ENCODE measurements around the gene RNF183.
A peak's percentile ranks its signal among the peaks of the same experiment; 100 is the strongest.

Gene RNF183

GRCh38 chr9:113302792-113303418 lies at the start of gene RNF183:
TSS of gene RNF183 (minus strand) at chr9:113303376. CDS start at chr9:113298184, 5,192 bp downstream.
- DNase-seq: no peak

GRCh38 chr9:113352411-113352810 lies 49.2 kb upstream of the RNF183 start:
- no peak for DNase-seq

- DNase-seq: no peak
These were observed 48.8 kb upstream of the RNF183 start for GRCh38 chr9:113352006-113352405.

DNA sequence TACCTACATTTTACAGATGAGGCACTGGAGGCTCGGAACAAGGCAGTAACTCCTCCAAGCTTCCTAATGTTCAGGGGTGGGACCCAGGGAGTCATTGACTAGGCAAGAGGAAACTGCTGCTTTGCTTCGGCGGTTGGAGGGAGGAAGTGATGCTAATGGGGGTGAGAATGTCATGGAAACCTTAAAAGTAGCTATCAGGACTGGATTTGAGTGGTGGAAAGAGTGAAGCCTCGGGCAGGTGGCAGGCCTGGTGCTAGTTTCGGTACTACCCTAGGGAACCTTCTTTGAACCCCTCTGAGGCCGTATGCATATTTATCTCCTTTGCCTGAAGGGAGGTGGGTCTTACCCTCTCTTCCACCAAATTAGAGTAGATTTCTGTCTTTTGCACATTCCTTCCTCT lies 47.8 kb upstream of the RNF183 start:
- DNase-seq: peak in 1 of 3 experiments; percentile 40

GRCh38 chr9:113350107-113350661 lies 47.0 kb upstream of the RNF183 start:
- peak in 2 of 3 experiments; percentile 58 to 67 for DNase-seq

GRCh38 chr9:113349445-113350094 lies 46.4 kb upstream of the RNF183 start, which contains the start of gene BSPRY:
TSS of gene BSPRY (plus strand) at chr9:113349541. CDS start at chr9:113349580, 39 bp downstream.
- peak; percentile 24 to 86 (median 67) for DNase-seq

- DNase-seq: no peak
These were observed 45.9 kb upstream of the RNF183 start for GRCh38 chr9:113349066-113349444.

DNA sequence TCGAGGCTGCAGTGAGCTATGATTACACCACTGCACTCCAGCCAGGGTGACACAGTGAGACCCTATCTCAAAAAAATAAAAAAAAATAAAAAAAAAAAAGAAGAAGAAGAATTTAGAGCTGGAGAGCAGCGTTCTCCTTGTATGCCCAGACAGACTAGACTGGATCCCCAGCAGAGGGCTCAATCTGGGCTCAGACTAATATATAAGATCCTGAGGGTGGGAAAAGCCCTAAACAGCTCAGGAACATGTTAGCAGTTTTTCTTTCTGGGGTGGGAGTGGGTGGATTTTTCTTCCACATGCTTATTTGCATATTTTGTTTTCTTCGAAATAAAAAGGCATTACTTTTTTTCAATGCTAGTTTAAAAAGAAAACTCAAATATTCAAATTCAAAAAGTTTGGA lies 45.3 kb upstream of the RNF183 start:
- DNase-seq: no peak

DNA sequence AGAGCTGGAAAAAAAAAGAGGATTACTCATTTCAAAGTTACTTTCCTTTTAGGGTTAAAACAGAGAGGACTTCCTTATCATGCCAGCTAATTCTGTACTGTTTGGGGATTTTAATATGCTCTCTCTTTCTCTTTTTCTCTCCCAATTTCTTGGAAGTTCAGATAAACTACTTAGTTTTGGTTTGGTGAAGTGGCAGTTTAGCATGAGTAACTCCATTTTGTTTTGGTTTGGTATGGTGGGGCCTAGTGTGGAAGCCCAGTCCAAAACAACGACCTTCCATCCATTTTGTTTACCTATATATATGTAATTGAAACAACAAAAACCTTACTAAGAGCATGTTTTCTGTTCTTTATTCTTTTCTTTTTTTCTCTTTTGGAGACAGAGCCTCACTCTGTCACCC lies 42.5 kb upstream of the RNF183 start:
- DNase-seq: no peak

- DNase-seq: no peak
These were observed 42.0 kb upstream of the RNF183 start for GRCh38 chr9:113345190-113345589.

DNA sequence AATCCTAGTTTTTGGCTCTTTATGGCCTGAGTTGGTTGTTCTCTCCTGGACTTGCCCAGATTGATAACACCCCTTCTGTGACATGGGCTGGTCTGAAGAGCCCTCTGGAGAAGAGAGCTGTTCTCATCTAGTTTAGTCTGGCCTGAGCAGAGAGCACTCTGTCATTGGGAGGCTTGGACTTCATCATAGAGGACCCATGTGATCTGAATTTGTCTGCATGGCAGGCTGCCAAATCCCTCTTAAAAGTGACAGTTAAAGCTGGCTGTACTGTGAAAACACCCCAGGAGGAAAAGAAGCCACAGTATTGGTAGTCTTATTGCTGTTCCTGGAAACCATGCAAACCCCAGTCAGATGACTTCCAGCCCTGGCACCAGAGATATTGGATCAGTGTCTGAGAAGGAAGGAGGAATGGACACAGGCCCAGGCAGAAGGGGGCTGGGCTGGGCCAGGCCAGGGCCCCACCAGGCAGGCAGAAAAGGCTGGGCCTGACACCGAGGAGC lies 40.6 kb upstream of the RNF183 start:
- DNase-seq: peak; percentile 52 to 92 (median 86)

GRCh38 chr9:113341712-113342410 lies 38.7 kb upstream of the RNF183 start:
- peak in 1 of 3 experiments; percentile 19 for DNase-seq

DNA sequence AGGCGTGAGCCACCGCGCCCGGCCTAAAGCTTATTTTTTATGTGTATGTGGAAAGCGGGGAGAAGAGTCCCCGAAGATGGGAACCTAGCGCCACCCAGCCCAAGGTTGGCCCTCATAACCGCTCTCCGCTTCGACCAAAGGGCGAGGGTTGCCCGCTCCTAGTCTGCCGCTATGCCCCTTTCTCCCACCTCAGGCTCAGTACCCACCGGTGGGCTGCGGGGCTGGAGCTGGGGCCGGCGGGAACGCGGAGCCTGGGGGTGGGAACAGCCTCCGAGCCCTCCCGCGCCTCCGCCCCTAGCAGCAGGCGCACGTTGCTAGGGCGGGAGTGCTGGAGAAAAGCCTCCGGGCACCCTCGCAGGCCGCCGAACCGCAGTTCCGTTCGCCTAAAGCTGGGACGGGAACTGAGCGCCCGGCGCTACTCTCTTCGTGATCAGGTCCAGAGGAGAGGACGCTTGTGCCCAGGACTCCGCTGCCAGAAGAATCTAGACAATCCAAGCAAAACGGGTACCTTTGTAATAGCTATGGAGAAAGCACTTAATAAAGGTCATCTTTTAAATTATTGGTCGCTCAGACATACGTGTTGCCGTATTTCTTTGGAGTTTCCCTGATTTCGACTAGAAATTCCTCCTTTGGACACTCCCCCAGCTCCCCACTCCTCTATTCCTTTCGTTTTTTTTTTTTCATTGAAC lies 37.0 kb upstream of the RNF183 start, which contains the start of gene WDR31:
TSS of gene WDR31 (minus strand) at position 265 of the 689 bp plus-strand sequence. CDS start 8,253 bp downstream, outside the sequence.
- peak; percentile 69 to 96 (median 95) for DNase-seq

- no peak for DNase-seq
These were observed 34.5 kb upstream of the RNF183 start for GRCh38 chr9:113337714-113338113.

DNA sequence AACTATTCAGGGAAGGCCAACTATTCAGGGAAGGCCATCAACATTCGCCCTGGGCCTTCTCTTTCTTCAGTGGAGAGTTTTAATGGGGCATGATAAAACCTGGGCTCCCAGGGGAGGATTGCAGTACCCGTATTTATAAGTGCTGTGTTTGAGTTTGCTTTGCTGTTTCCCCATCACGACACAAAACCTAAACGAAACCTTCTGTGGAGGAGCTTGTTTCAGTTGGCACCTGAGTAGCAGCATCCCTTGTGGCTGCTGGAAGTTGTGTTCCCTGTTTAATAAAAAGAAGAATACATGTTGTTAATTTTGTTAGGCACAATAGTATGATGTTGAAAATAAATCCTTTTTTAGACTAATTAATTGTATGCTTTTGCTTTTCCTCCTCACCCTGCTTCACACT lies 28.6 kb upstream of the RNF183 start:
- DNase-seq: no peak

GRCh38 chr9:113328045-113328782 lies 25.0 kb upstream of the RNF183 start:
- no peak for DNase-seq

GRCh38 chr9:113326230-113326629 lies 23.1 kb upstream of the RNF183 start:
- DNase-seq: no peak

DNA sequence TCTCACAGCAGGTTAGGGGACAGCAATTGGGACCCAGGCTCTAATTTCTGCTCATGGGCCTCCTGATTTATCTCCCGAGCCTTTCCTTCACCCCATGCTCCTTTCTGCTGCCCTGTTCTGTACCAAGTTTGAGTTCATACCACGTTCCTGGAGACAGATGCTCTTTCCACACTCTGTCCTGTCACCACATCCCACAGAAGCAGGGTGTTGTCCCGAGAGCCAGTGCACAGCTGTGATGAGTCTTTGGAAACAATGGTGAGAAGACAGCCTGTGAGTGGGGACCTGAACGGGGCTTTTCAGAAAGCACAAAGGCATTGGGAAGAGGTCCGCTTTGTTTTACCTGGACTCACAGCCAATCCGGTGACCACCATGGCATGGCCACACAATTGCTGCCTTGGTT lies 19.5 kb upstream of the RNF183 start:
- no peak for DNase-seq

GRCh38 chr9:113320051-113320450 lies 16.9 kb upstream of the RNF183 start:
- no peak for DNase-seq

GRCh38 chr9:113319054-113319453 lies 15.9 kb upstream of the RNF183 start:
- DNase-seq: no peak

DNA sequence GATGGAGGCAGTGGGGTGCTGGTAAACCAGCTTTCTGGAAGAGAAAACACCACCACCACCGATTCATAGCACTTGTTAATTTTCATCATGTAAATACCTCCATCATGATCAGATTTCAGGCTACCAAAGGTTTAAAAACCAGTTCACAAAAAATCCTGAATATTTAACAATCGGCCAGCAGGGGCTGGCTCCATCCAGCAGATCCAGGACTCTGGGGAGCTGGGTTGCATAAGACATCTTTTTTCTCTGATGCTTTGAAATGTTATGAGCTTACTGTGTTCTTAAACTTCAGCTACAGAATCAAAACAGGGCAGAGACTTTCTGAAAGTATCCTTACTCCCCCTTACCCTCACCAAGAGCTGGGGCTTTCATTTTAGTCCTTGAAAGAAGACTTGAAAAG lies 14.6 kb upstream of the RNF183 start:
- DNase-seq: no peak

GRCh38 chr9:113316030-113316429 lies 12.9 kb upstream of the RNF183 start:
- DNase-seq: no peak
